Measurements from ENCODE around the gene CACNA2D4.
"Not testable (repeated sequence)": the region's sequence is repeated elsewhere in the genome, so short reads cannot be mapped to it uniquely, and the experiment has no call there.

DNA sequence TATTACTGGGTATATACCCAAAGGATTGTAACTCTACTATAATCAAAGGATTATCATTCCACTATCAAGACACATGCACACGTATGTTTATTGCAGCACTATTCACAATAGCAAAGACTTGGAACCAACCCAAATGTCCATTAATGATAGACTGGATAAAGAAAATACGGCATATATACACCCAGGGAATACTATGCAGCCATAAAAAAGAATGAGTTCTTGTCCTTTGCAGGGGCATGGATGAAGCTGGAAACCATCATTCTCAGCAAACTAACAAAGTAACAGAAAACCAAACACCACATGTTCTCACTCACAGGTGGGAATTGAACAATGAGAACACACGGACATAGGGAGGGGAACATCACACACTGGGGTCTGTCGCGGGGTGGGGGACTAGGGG, 27.1 kb upstream of the CACNA2D4 start:
- TF ChIP-seq, protein P1, sequence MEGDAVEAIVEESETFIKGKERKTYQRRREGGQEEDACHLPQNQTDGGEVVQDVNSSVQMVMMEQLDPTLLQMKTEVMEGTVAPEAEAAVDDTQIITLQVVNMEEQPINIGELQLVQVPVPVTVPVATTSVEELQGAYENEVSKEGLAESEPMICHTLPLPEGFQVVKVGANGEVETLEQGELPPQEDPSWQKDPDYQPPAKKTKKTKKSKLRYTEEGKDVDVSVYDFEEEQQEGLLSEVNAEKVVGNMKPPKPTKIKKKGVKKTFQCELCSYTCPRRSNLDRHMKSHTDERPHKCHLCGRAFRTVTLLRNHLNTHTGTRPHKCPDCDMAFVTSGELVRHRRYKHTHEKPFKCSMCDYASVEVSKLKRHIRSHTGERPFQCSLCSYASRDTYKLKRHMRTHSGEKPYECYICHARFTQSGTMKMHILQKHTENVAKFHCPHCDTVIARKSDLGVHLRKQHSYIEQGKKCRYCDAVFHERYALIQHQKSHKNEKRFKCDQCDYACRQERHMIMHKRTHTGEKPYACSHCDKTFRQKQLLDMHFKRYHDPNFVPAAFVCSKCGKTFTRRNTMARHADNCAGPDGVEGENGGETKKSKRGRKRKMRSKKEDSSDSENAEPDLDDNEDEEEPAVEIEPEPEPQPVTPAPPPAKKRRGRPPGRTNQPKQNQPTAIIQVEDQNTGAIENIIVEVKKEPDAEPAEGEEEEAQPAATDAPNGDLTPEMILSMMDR (IDR thresholded peaks at IDR 0.05; ENCODE audit: extremely low read depth in 1 of 2, insufficient read depth in 1 of 2, low read depth in 1 of 2, low read length in 2 of 2): not testable (repeated sequence)
- not testable (repeated sequence) for TF ChIP-seq POLR2A, MYC (IDR thresholded peaks at IDR 0.05; ENCODE audit: low read depth, low read length)

All from endothelial cell of umbilical vein (primary cell).